SK-N-SH treated with all-trans-retinoic acid at 6 μM for 48 hours (cell line): ENCODE results near the gene NQO2.

Source experiments
- ARNTL ChIP-seq: fragments of 450-650 bp; formaldehyde crosslinking; IDR thresholded peaks from 2 replicates; pipeline ENCODE4 v1.5.0; 2020; ENCODE audit warnings: low read depth, mild to moderate bottlenecking, moderate library complexity, borderline replicate concordance
- CSDC2 ChIP-seq: fragments of 250-450 bp; sonication (Bioruptor Pico); IDR thresholded peaks from 2 replicates; pipeline ENCODE4 v1.5.0; 2020; ENCODE audit warnings: mild to moderate bottlenecking, moderate library complexity
- ESRRG ChIP-seq: fragments of 250-450 bp; sonication (Bioruptor Pico); IDR thresholded peaks from 2 replicates; pipeline ENCODE4 v1.6.1; 2021; ENCODE audit warnings: mild to moderate bottlenecking
- OSR1 ChIP-seq: fragments of 250-450 bp; sonication (Bioruptor Pico); IDR thresholded peaks from 2 replicates; pipeline ENCODE4 v1.8.0; 2022; ENCODE audit warnings: moderate library complexity, mild to moderate bottlenecking, inconsistent platforms
- TOX ChIP-seq: fragments of 250-450 bp; sonication (Bioruptor Pico); IDR thresholded peaks from 2 replicates; pipeline ENCODE4 v1.8.0; 2021; ENCODE audit warnings: mild to moderate bottlenecking, moderate library complexity, borderline replicate concordance
- ZNF565 ChIP-seq: fragments of 450-650 bp; formaldehyde crosslinking; conservative IDR thresholded peaks from 2 replicates; pipeline ENCODE4 v1.5.0; 2020; ENCODE audit warnings: low read depth, mild to moderate bottlenecking, moderate library complexity
- ZNF70 ChIP-seq: fragments of 450-650 bp; formaldehyde crosslinking; IDR thresholded peaks from 2 replicates; pipeline ENCODE4 v1.5.0; 2020; ENCODE audit warnings: mild to moderate bottlenecking, moderate library complexity
- TF ChIP-seq, protein P1 (sequence below): fragments of 250-450 bp; sonication (Bioruptor Pico); IDR thresholded peaks from 2 replicates; pipeline ENCODE4 v1.8.0; 2020; ENCODE audit warnings: mild to moderate bottlenecking, moderate library complexity, borderline replicate concordance
- TF ChIP-seq, protein P2 (sequence below): fragments of 250-450 bp; sonication (Bioruptor Pico); IDR thresholded peaks from 2 replicates; pipeline ENCODE4 v1.5.1; 2020; ENCODE audit warnings: low read depth, mild to moderate bottlenecking, moderate library complexity
- TF ChIP-seq, protein P3 (sequence below): fragments of 250-450 bp; sonication (Bioruptor Pico); IDR thresholded peaks from 2 replicates; pipeline ENCODE4 v1.5.0; 2020; ENCODE audit warnings: mild to moderate bottlenecking, moderate library complexity

DNA sequence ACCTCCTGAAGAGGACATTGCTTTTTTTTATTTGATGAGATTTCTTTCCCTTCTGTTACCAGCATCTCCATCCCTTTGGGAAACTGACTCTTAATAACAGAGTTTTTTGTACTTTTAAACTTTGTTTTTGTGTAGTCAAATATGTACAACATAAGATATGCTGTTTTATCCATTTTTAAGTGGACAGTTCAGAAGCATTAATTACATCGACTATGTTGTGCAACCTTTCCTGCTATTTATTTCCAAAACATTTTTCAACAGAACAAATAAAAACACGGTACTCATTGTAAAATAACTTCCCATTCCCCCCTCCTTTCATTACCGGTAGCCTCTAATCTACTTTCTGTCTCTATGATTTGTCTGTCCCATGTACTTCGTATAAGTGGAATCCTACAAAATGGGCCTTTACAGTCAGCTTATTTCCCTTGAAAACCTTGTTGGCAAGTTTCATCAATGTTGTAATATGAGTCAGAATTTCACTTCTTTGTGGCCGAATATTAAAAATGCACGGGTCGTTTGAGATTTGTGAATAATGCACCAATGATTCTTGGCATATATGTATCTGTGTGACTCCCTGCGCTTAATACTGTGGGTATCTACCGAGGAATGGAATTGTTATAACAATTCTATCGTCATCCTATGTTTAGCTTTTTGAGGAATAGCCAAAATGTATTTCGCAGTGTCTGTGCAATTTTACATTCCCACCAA, 57.5 kb downstream of the NQO2 start:
- no peak for TF ChIP-seq OSR1 (CRISPR knock-in tag)
- TF ChIP-seq ARNTL (CRISPR knock-in tag) = no peak
- TF ChIP-seq ZNF70 = no peak
- TF ChIP-seq ZNF565 (CRISPR knock-in tag) = no peak
- TF ChIP-seq TOX (CRISPR knock-in tag) = no peak
- TF ChIP-seq, protein P1, sequence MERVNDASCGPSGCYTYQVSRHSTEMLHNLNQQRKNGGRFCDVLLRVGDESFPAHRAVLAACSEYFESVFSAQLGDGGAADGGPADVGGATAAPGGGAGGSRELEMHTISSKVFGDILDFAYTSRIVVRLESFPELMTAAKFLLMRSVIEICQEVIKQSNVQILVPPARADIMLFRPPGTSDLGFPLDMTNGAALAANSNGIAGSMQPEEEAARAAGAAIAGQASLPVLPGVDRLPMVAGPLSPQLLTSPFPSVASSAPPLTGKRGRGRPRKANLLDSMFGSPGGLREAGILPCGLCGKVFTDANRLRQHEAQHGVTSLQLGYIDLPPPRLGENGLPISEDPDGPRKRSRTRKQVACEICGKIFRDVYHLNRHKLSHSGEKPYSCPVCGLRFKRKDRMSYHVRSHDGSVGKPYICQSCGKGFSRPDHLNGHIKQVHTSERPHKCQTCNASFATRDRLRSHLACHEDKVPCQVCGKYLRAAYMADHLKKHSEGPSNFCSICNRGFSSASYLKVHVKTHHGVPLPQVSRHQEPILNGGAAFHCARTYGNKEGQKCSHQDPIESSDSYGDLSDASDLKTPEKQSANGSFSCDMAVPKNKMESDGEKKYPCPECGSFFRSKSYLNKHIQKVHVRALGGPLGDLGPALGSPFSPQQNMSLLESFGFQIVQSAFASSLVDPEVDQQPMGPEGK = no peak
- TF ChIP-seq, protein P2, sequence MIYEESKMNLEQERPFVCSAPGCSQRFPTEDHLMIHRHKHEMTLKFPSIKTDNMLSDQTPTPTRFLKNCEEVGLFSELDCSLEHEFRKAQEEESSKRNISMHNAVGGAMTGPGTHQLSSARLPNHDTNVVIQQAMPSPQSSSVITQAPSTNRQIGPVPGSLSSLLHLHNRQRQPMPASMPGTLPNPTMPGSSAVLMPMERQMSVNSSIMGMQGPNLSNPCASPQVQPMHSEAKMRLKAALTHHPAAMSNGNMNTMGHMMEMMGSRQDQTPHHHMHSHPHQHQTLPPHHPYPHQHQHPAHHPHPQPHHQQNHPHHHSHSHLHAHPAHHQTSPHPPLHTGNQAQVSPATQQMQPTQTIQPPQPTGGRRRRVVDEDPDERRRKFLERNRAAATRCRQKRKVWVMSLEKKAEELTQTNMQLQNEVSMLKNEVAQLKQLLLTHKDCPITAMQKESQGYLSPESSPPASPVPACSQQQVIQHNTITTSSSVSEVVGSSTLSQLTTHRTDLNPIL (CRISPR knock-in tag) = no peak
- TF ChIP-seq, protein P3, sequence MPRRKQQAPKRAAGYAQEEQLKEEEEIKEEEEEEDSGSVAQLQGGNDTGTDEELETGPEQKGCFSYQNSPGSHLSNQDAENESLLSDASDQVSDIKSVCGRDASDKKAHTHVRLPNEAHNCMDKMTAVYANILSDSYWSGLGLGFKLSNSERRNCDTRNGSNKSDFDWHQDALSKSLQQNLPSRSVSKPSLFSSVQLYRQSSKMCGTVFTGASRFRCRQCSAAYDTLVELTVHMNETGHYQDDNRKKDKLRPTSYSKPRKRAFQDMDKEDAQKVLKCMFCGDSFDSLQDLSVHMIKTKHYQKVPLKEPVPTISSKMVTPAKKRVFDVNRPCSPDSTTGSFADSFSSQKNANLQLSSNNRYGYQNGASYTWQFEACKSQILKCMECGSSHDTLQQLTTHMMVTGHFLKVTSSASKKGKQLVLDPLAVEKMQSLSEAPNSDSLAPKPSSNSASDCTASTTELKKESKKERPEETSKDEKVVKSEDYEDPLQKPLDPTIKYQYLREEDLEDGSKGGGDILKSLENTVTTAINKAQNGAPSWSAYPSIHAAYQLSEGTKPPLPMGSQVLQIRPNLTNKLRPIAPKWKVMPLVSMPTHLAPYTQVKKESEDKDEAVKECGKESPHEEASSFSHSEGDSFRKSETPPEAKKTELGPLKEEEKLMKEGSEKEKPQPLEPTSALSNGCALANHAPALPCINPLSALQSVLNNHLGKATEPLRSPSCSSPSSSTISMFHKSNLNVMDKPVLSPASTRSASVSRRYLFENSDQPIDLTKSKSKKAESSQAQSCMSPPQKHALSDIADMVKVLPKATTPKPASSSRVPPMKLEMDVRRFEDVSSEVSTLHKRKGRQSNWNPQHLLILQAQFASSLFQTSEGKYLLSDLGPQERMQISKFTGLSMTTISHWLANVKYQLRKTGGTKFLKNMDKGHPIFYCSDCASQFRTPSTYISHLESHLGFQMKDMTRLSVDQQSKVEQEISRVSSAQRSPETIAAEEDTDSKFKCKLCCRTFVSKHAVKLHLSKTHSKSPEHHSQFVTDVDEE (CRISPR knock-in tag) = no peak
- no peak for TF ChIP-seq ESRRG (CRISPR knock-in tag)
- no peak for TF ChIP-seq CSDC2 (CRISPR knock-in tag)
